Lower leg skin (tissue), 4 donors: ENCODE results near the gene RAD51B. TPM values are rescaled to one million over a fixed set of nuclear protein-coding genes. Genes with fewer than 3 reads are reported as not detected.

Source experiments
- DNase-seq, 2 donors: peaks; one replicate each; pipeline ENCODE4 v3.0.0-alpha.2; 2019; ENCODE audit warnings: low spot score in 2 of 2
- H3K4me3 ChIP-seq: fragments of 200-600 bp; sonication (generic); 2 replicates; pipeline ENCODE4 v1.5.1; 2017; ENCODE audit warnings: mild to moderate bottlenecking, low read depth; ENCODE audit not compliant: poor library complexity, severe bottlenecking
- CTCF ChIP-seq, 3 donors: fragments of 450-650 bp; IDR thresholded peaks; one replicate each; pipeline ENCODE4 v1.5.1; 2016; ENCODE audit warnings: antibody characterized with exemption in 3 of 3, mild to moderate bottlenecking in 3 of 3, moderate library complexity in 2 of 3
- POLR2A ChIP-seq, 2 donors: fragments of 450-650 bp; IDR thresholded peaks; one replicate each; pipeline ENCODE4 v1.6.1; 2016 to 2017; ENCODE audit warnings: antibody characterized with exemption in 2 of 2, mild to moderate bottlenecking in 1 of 2, moderate library complexity in 1 of 2
- WGBS, 2 donors: methylation state at CpG; one replicate each; pipeline ENCODE4 v1.1.5; 2018; 5-methylcytosine and 5-hydroxymethylcytosine counted together
- intact Hi-C: fragments of 100-400 bp; cut with DNase I; formaldehyde crosslinking; loops from one replicate; pipeline ENCODE4 v1.15.0; 2023; ENCODE audit warnings: low total_unique reads
- total RNA-seq, 4 donors: library from RNA; depleted of rRNA; stranded (reverse); fragments of >200 nt; gene quantifications; one replicate each; pipeline ENCODE4 v1.1.0, GENCODE V29; 2016

The RAD51B gene
- 10 to 100 TPM in 3 of 4 donors, 1 to 10 TPM in 1; 6.1 to 27.2 (median 13.6) TPM for total RNA-seq

GRCh38 chr14:67819563-67820421 is at the start of gene RAD51B:
Gene RAD51B, plus strand, starts transcription at chr14:67819779.
- intact Hi-C loops = no loop called here
- peak; percentile 90 to 97 for DNase-seq
- 0 to 1% methylated on average over 30 of the region's 30 CpGs for WGBS, 2 donors
- no peak for TF ChIP-seq CTCF (IDR thresholded peaks at IDR 0.05)
- H3K4me3 ChIP-seq = peak within 1 kb of the TSS; percentile 64

- 93 to 95% methylated on average over 5 of the region's 5 CpGs for WGBS, 2 donors
- TF ChIP-seq CTCF (IDR thresholded peaks at IDR 0.05) (no peak), POLR2A (IDR thresholded peaks at IDR 0.05) (no peak)
- H3K4me3 ChIP-seq = no peak overlapping the region
- intact Hi-C loops = no loop called here
- DNase-seq = no peak
Observed at GRCh38 chr14:67773844-67774377, 45.7 kb upstream of the RAD51B start.

GRCh38 chr14:67776653-67777322 is 42.8 kb upstream of the RAD51B start:
- H3K4me3 ChIP-seq = no peak overlapping the region
- WGBS, 2 donors = 47 to 65% methylated on average over 4 of the region's 4 CpGs
- intact Hi-C loops = no loop called here
- TF ChIP-seq CTCF (IDR thresholded peaks at IDR 0.05) (no peak), POLR2A (IDR thresholded peaks at IDR 0.05) (no peak)
- DNase-seq = no peak

GRCh38 chr14:67778792-67779191 is 40.8 kb upstream of the RAD51B start:
- no peak overlapping the region for H3K4me3 ChIP-seq
- no peak for DNase-seq
- 67 to 89% methylated on average over 1 of the region's 1 CpG for WGBS, 2 donors
- intact Hi-C loops = no loop called here
- no peak for TF ChIP-seq CTCF (IDR thresholded peaks at IDR 0.05)
- no peak for TF ChIP-seq POLR2A (IDR thresholded peaks at IDR 0.05)

GRCh38 chr14:67782090-67782489 is 37.5 kb upstream of the RAD51B start:
- TF ChIP-seq POLR2A (IDR thresholded peaks at IDR 0.05) = no peak
- TF ChIP-seq CTCF (IDR thresholded peaks at IDR 0.05) = no peak
- no peak overlapping the region for H3K4me3 ChIP-seq
- intact Hi-C loops = no loop called here
- 31 to 96% methylated on average over 3 of the region's 3 CpGs for WGBS, 2 donors
- no peak for DNase-seq
